Fibroblast of lung (primary cell): Measurements from ENCODE around the gene KLK5.

Experiments used
- EZH2 ChIP-seq: IDR thresholded peaks from 2 replicates; pipeline ENCODE4 v1.5.1; 2012; ENCODE audit warnings: low read length, control low read depth, mild to moderate bottlenecking; ENCODE audit errors: missing control alignments
- TF ChIP-seq, protein P1 (sequence below), 2 donors: IDR thresholded peaks in 1 of 2; conservative IDR thresholded peaks in 1 of 2; 1 replicate in 1 of 2; 2 replicates in 1 of 2; pipeline ENCODE4 v1.5.1; 2011 to 2012; ENCODE audit warnings: low read length in 2 of 2, control low read depth in 1 of 2, inconsistent platforms in 1 of 2, low read depth in 1 of 2, mild to moderate bottlenecking in 1 of 2

GRCh38 chr19:50944795-50945194 lies 8.0 kb downstream of the KLK5 start:
- TF ChIP-seq, protein P1, sequence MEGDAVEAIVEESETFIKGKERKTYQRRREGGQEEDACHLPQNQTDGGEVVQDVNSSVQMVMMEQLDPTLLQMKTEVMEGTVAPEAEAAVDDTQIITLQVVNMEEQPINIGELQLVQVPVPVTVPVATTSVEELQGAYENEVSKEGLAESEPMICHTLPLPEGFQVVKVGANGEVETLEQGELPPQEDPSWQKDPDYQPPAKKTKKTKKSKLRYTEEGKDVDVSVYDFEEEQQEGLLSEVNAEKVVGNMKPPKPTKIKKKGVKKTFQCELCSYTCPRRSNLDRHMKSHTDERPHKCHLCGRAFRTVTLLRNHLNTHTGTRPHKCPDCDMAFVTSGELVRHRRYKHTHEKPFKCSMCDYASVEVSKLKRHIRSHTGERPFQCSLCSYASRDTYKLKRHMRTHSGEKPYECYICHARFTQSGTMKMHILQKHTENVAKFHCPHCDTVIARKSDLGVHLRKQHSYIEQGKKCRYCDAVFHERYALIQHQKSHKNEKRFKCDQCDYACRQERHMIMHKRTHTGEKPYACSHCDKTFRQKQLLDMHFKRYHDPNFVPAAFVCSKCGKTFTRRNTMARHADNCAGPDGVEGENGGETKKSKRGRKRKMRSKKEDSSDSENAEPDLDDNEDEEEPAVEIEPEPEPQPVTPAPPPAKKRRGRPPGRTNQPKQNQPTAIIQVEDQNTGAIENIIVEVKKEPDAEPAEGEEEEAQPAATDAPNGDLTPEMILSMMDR (conservative IDR thresholded peaks at IDR 0.05 in 1 of 2, IDR thresholded peaks at IDR 0.05 in 1 of 2; ENCODE audit: low read depth in 1 of 2, low read length in 2 of 2): no peak
- TF ChIP-seq EZH2: no peak
